Mucosa of descending colon (tissue), 3 donors: ENCODE data around the gene SIGMAR1. TPM values are rescaled to one million over a fixed set of nuclear protein-coding genes. Genes with fewer than 3 reads are reported as not detected.

Source experiments
- ATAC-seq: fragments of 200-7000 bp; cut with Tn5 transposase; one replicate; pipeline ENCODE4 v1.9.1; 2020; ENCODE audit warnings: mild to moderate bottlenecking, moderate library complexity
- DNase-seq, 3 donors: peaks; one replicate each; pipeline ENCODE4 v3.0.0-alpha.2; 2020
- H3K36me3 ChIP-seq: fragments of 200-600 bp; one replicate; pipeline ENCODE4 v1.8.0; 2021; ENCODE audit warnings: low read depth, mild to moderate bottlenecking
- H3K4me1 ChIP-seq: fragments of 200-600 bp; one replicate; pipeline ENCODE4 v1.8.0; 2021; ENCODE audit warnings: low read depth, mild to moderate bottlenecking
- H3K4me3 ChIP-seq: fragments of 200-600 bp; one replicate; pipeline ENCODE4 v1.8.0; 2021; ENCODE audit warnings: mild to moderate bottlenecking
- H3K9me3 ChIP-seq: fragments of 200-600 bp; one replicate; pipeline ENCODE4 v1.8.0; 2021; ENCODE audit warnings: mild to moderate bottlenecking
- intact Hi-C, 2 donors: fragments of 100-400 bp; cut with DNase I in 1 of 2; cut with micrococcal nuclease in 1 of 2; formaldehyde crosslinking; loops; one replicate each; pipeline versions ENCODE4 v1.11.0 to v1.11.1; 2022; cut with DNase I, micrococcal nuclease
- total RNA-seq, 3 donors: library from RNA; stranded (reverse); fragmentation: NEBNext Ultra II Directional in 2 of 3; extraction: Animal tissue kit (Norgen Biotek cat#: 25700) in 2 of 3; gene quantifications; one replicate each; pipeline versions ENCODE4 v1.2.1 to v1.2.4, GENCODE V29; 2021 to 2023
- TF ChIP-seq, protein P1 (sequence below): fragments of 200-600 bp; IDR thresholded peaks from one replicate; pipeline ENCODE4 v1.8.0; 2022; ENCODE audit warnings: antibody characterized with exemption, mild to moderate bottlenecking
- donor health status: DM: no; HTN: no; CAD: no; lungs with moderate emphysema.
- donor health status: DM: no; HTN: no; CAD: no.
- donor health status: DM: no; HTN: yes; CAD: no.

The SIGMAR1 gene
- total RNA-seq, 3 donors from 2014 or later = 48.1 to 59.8 (median 49.6) TPM

DNA sequence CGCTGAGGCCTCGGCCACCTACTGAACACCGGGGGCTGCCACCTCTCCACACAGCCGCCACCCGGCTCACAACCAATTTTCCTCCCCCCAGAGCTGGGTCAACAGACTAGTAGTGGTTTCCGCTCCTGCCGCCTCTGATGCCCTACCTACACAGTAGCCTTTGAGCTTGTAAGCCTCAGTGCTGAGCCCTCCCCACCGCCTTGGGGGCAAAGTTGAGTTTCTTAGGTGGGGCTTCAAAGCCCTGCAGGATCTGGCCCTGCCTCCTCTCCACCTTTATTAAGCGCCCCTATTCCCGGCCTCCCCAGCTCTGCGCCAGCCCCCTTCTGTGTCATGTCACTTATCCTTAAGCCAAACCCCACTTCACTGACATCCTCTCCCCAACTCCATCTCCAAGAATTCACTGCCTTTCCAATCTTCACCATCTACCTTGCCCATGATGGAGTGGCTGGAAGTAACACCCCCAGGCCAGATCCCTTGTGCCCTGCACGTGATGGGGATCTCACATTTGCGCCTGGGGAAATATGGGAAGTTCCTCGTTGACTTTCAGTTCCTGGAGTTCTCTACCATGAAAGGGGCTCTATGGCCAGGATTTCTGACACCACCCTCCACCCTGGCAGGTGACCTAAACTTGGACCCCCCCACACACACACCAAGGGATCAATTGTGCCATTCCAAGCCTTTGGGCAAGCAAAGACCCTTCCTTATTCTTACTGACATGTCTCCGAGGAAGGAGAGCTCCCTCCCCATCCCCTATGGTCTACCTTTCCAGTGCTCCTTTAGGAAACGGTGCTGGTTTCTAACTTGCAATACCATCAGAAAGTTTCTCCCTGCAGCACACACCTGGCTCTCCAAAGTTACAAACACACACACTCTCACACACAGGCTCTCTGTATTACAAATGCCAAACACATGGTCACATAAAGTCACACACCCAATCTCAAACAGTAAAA, 45.4 kb downstream of the SIGMAR1 start:
- intact Hi-C loops = loop anchor here (5.0 to 10.0 kb wide), 3 partner anchors 45 to 187 kb away; no protein-coding TSS in a partner anchor

GRCh38 chr9:34591248-34591916, 46.2 kb downstream of the SIGMAR1 start:
- H3K36me3 ChIP-seq = no peaks in the 10 kb centered on the region
- ATAC-seq (peak; percentile 91), DNase-seq (peak; percentile 81 to 92 (median 91))
- no peak overlapping the region for H3K4me3 ChIP-seq
- intact Hi-C loops = loop anchor here (5.0 to 10.0 kb wide), 3 partner anchors 44 to 187 kb away; no protein-coding TSS in a partner anchor
- H3K4me1 ChIP-seq = peaks cover 29% of the 10 kb centered on the region
- no peaks in the 10 kb centered on the region for H3K9me3 ChIP-seq
- TF ChIP-seq, protein P1, sequence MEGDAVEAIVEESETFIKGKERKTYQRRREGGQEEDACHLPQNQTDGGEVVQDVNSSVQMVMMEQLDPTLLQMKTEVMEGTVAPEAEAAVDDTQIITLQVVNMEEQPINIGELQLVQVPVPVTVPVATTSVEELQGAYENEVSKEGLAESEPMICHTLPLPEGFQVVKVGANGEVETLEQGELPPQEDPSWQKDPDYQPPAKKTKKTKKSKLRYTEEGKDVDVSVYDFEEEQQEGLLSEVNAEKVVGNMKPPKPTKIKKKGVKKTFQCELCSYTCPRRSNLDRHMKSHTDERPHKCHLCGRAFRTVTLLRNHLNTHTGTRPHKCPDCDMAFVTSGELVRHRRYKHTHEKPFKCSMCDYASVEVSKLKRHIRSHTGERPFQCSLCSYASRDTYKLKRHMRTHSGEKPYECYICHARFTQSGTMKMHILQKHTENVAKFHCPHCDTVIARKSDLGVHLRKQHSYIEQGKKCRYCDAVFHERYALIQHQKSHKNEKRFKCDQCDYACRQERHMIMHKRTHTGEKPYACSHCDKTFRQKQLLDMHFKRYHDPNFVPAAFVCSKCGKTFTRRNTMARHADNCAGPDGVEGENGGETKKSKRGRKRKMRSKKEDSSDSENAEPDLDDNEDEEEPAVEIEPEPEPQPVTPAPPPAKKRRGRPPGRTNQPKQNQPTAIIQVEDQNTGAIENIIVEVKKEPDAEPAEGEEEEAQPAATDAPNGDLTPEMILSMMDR = peak; percentile 79

More for the DNA sequence above, 45.4 kb downstream of the SIGMAR1 start:
- Histone ChIP-seq H3K4me1 (peaks cover 29% of the 10 kb centered on the region), H3K4me3 (no peak overlapping the region), H3K36me3 (no peaks in the 10 kb centered on the region), H3K9me3 (no peaks in the 10 kb centered on the region)
- ATAC-seq (no peak), DNase-seq (no peak)
- TF ChIP-seq, protein P1 = no peak

DNA sequence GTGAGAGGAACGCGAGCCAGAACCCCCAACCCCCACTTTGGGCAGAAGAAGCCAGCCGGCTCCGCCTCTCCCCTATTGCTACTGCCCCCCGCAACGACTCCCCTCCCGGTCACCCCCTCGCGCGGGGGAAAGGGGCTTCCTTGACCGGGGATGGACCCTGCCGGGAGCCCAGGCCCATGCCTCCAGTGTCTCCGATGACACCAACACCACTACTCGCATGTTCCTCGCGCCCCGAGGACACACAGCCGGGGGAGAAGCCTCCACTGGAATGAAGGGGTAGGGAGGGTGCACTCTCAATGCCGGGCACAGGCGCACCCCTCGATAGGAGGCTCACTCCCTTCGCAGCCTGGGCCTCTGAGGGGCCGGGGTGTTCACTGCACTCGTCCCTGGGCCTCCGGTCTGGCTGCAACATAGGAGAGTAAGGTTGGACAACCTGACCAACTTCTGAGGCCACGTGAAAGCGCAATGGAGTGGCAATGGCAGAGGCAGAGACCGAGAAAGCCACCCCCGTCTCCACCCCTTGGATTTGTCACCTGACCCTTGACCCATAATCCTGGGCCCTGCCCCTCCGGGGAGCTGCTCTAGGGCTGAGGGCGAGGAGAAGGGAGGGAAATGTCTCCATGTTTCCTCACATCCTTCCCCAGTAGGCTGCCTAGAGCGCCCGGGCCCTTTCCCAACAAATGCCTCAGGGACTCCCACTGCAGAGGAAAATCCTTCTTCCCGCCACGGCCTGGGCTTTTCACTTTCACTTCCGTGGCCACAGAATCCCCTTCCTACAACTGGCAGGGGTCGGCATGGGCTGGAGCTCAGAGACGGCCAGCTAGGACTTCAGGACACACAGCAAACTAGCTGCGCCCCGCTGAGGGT, 47.0 kb downstream of the SIGMAR1 start:
- TF ChIP-seq, protein P1 = no peak
- no peaks in the 10 kb centered on the region for H3K9me3 ChIP-seq
- ATAC-seq (peak; percentile 70), DNase-seq (peak in 2 of 3 donors; percentile 54 to 67)
- no peak overlapping the region for H3K4me3 ChIP-seq
- no peaks in the 10 kb centered on the region for H3K36me3 ChIP-seq
- intact Hi-C loops = loop anchor here (5.0 to 10.0 kb wide), 3 partner anchors 43 to 186 kb away; no protein-coding TSS in a partner anchor
- peaks cover 29% of the 10 kb centered on the region for H3K4me1 ChIP-seq

DNA sequence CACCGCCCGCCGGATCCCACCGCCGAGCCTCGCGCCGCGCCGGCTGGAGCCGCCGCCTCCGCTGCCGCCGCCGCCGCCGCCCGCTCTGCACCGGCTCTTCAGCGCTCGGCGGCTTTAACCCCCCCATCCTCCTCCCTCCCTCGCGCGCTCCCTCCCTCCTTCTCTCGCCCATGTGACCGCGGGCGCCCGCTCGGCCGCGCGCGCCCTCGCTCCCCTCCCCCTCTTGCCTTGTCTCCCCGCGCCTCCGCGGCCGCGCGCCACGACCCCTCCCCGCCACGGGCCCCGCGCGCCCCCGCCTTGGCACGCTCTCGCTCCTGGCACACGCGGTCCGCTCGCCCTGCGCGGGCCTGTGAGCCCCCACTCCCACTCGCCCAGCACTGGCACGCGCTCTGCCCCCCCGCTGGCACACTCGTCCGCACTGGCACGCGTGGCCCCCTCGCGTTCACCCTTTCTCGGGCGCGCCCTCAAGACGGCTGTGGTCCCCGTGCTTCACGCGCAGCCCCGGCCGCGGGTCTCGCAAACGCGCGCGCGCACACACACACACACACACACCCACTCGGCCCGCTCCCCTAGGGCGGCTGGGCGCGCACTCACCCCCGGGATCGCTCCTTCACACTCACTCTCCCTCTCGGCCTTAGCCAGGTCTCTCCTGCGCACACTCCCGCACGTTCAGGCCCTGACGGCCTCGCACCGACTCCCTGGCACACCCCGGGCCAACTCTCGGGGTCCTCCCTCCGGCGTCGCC, 47.8 kb downstream of the SIGMAR1 start, which contains the start of gene CNTFR:
Gene CNTFR, minus strand, starts transcription at position 89 of the 745 bp plus-strand sequence. CDS start 20,743 bp downstream, outside the sequence.
- peak in 2 of 3 donors; percentile 43 to 59 for DNase-seq

More for the DNA sequence above, 47.8 kb downstream of the SIGMAR1 start, which contains the start of gene CNTFR:
- TF ChIP-seq, protein P1 = no peak
- peak; percentile 16 for ATAC-seq
- H3K9me3 ChIP-seq = no peaks in the 10 kb centered on the region
- intact Hi-C loops = loop anchor here (5.0 to 10.0 kb wide), 3 partner anchors 43 to 185 kb away; no protein-coding TSS in a partner anchor
- H3K4me1 ChIP-seq = peaks cover 29% of the 10 kb centered on the region
- no peak within 1 kb of the TSS for H3K4me3 ChIP-seq
- no peaks in the 10 kb centered on the region for H3K36me3 ChIP-seq
